ENCODE results near the gene C3orf52. TPM values are rescaled to one million over a fixed set of nuclear protein-coding genes. Genes with fewer than 3 reads are reported as not detected.

C3orf52 gene
- total RNA-seq, 4 donors from 2014 or later: 1.7 to 3.3 (median 2.6) TPM

DNA sequence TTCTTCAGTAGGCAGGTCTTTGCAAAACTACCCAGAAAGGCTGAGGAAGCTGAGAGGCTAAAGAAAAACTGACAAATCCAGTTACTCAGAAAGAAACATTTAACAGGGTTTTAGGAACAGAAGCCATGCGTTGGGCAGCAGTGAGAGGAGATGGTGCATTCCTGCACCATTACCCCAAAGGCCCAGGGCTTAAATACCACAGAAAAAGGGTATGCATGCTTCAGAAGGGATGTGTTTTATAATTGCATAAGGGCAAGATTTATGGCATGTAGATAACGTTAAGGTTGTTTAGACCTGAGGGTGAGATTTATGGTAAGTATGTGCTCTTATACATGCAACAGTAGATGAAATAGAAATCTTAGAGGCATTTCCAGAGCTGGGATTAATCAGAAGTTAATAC is 10.0 kb downstream of the C3orf52 start:
- WGBS: 71% methylated on average over 2 of the region's 2 CpGs
- H3K9me3 ChIP-seq: no peaks in the 10 kb centered on the region
- intact Hi-C loops (cut with DNase I): no loop called here
- no peaks in the 10 kb centered on the region for H3K36me3 ChIP-seq
- DNase-seq (ENCODE audit: extremely low spot score): no peak
- H3K4me1 ChIP-seq: peaks cover 0 to 16% (median 7%) of the 10 kb centered on the region in 4 donors
- no peak for TF ChIP-seq EP300 (IDR thresholded peaks at IDR 0.05)
- no peak for TF ChIP-seq POLR2AphosphoS5 (IDR thresholded peaks at IDR 0.05)
- TF ChIP-seq, protein P1, sequence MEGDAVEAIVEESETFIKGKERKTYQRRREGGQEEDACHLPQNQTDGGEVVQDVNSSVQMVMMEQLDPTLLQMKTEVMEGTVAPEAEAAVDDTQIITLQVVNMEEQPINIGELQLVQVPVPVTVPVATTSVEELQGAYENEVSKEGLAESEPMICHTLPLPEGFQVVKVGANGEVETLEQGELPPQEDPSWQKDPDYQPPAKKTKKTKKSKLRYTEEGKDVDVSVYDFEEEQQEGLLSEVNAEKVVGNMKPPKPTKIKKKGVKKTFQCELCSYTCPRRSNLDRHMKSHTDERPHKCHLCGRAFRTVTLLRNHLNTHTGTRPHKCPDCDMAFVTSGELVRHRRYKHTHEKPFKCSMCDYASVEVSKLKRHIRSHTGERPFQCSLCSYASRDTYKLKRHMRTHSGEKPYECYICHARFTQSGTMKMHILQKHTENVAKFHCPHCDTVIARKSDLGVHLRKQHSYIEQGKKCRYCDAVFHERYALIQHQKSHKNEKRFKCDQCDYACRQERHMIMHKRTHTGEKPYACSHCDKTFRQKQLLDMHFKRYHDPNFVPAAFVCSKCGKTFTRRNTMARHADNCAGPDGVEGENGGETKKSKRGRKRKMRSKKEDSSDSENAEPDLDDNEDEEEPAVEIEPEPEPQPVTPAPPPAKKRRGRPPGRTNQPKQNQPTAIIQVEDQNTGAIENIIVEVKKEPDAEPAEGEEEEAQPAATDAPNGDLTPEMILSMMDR (IDR thresholded peaks at IDR 0.05): no peak
- no peak for TF ChIP-seq POLR2A (IDR thresholded peaks at IDR 0.05; ENCODE audit: low read depth)
- H3K27ac ChIP-seq (replicated peaks in 1 of 4): no peak overlapping the region
- no peak overlapping the region for H3K4me3 ChIP-seq
- H3K27me3 ChIP-seq: no peaks in the 10 kb centered on the region

DNA sequence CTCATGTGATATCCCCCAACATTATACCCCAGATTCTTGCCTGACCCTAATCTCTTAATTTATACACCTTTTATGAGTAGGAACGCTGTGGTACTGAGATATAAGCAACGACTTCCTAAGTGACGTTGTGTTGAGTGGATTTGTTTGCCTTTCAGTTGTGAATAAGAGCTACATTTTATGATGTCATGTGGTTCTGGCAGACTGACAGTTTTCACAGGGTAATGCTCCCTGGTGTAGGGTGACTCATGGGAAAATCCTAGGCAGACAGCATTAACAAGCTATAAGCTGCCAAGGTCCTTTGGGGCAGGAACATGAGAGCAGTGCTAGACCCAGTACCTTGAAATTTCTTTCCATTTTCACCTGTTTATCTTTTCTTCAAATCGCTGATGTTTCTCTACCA is 11.2 kb downstream of the C3orf52 start:
- intact Hi-C loops (cut with DNase I): no loop called here
- 36% methylated on average over 4 of the region's 4 CpGs for WGBS

DNA sequence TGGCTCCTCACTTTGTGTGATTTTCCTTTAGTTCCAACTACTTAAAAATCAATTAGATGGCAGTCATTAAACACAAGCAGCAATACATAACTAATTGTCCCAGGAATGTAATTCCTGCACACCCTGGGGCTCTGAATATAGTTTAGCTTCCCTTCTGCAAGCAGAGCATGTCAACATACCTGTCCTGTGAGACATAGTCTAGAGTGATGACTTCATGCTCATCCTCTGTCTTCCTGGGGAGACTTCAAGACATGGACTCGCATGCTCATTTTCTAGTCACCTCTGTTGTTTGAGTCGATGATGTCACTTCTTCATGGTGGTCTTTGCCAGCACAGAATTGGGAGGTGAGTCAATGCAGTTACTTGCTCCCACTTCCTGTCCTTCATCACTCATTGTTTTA is 15.7 kb downstream of the C3orf52 start:
- no peaks in the 10 kb centered on the region for H3K27me3 ChIP-seq
- no peak overlapping the region for H3K4me3 ChIP-seq
- 86% methylated on average over 2 of the region's 2 CpGs for WGBS
- H3K4me1 ChIP-seq: peaks cover 0 to 7% (median 4%) of the 10 kb centered on the region in 4 donors
- H3K36me3 ChIP-seq: peaks cover 0 to 4% (median 0%) of the 10 kb centered on the region in 4 donors
- no peak for TF ChIP-seq EP300 (IDR thresholded peaks at IDR 0.05)
- no peak for TF ChIP-seq POLR2A (IDR thresholded peaks at IDR 0.05; ENCODE audit: low read depth)
- TF ChIP-seq, protein P1 (IDR thresholded peaks at IDR 0.05): no peak
- TF ChIP-seq POLR2AphosphoS5 (IDR thresholded peaks at IDR 0.05): no peak
- H3K27ac ChIP-seq (replicated peaks in 1 of 4): no peak overlapping the region
- no peak for DNase-seq (ENCODE audit: extremely low spot score)
- intact Hi-C loops (cut with DNase I): no loop called here
- no peaks in the 10 kb centered on the region for H3K9me3 ChIP-seq

More for the DNA sequence above, 11.2 kb downstream of the C3orf52 start:
- no peak overlapping the region for H3K4me3 ChIP-seq
- no peak overlapping the region for H3K27ac ChIP-seq (replicated peaks in 1 of 4)
- no peaks in the 10 kb centered on the region for H3K27me3 ChIP-seq
- TF ChIP-seq, protein P1 (IDR thresholded peaks at IDR 0.05): no peak
- TF ChIP-seq EP300 (IDR thresholded peaks at IDR 0.05): no peak
- TF ChIP-seq POLR2AphosphoS5 (IDR thresholded peaks at IDR 0.05): no peak
- no peak for TF ChIP-seq POLR2A (IDR thresholded peaks at IDR 0.05; ENCODE audit: low read depth)
- no peaks in the 10 kb centered on the region for H3K36me3 ChIP-seq
- peaks cover 0 to 14% (median 6%) of the 10 kb centered on the region in 4 donors for H3K4me1 ChIP-seq
- no peak for DNase-seq (ENCODE audit: extremely low spot score)
- H3K9me3 ChIP-seq: no peaks in the 10 kb centered on the region

DNA sequence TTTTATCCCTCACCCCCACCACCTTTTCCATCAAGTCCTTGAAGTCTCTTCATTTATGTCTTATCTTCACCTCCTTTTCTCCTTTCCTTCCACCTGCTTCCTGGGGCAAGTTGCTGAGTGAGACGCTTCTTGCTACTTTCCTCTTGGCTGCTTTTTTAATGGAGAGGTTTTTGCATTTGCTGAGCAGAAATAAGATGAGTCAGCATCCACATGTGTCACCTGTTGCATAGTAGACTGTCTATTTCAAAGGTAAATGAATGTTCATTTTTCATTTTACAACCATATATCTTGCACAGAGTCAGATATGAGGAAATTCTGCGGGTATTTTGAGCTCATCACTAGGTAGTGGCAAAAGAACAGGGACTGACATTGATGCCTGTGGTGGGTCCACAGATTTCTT is 18.6 kb downstream of the C3orf52 start:
- DNase-seq (ENCODE audit: extremely low spot score): no peak
- no peak for TF ChIP-seq POLR2A (IDR thresholded peaks at IDR 0.05; ENCODE audit: low read depth)
- TF ChIP-seq, protein P1 (IDR thresholded peaks at IDR 0.05): no peak
- no peak for TF ChIP-seq EP300 (IDR thresholded peaks at IDR 0.05)
- TF ChIP-seq POLR2AphosphoS5 (IDR thresholded peaks at IDR 0.05): no peak
- intact Hi-C loops (cut with DNase I): no loop called here
- WGBS: 85% methylated on average over 2 of the region's 2 CpGs
- Histone ChIP-seq H3K4me3 (no peak overlapping the region), H3K27me3 (no peaks in the 10 kb centered on the region), H3K36me3 (peaks cover 0 to 4% (median 0%) of the 10 kb centered on the region in 4 donors), H3K4me1 (no peaks in the 10 kb centered on the region), H3K27ac (replicated peaks in 1 of 4) (no peak overlapping the region), H3K9me3 (no peaks in the 10 kb centered on the region)

DNA sequence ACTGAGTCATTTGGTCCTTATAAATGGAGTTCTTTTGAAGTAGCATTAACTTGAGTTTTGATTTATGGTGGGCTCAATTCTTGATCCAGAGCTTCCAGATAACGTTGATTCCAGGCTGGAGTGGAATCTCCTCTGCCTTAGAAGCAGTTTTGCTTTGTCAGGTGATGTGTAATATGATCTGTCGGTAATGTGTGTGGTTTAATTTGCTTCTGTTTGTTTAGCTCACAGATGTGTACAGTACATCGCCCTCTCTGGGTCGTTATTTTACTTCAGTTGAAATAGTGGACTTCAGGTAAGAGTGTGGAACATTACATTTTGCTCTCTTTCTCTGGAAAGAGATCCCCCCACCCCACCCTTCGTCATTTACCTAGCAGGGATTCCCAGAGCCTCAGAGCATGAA is 23.1 kb downstream of the C3orf52 start:
- no peaks in the 10 kb centered on the region for H3K4me1 ChIP-seq
- H3K4me3 ChIP-seq: no peak overlapping the region
- no peak overlapping the region for H3K27ac ChIP-seq (replicated peaks in 1 of 4)
- H3K36me3 ChIP-seq: no peaks in the 10 kb centered on the region
- no peaks in the 10 kb centered on the region for H3K27me3 ChIP-seq
- intact Hi-C loops (cut with DNase I): no loop called here
- no peak for DNase-seq (ENCODE audit: extremely low spot score)
- H3K9me3 ChIP-seq: no peaks in the 10 kb centered on the region
- TF ChIP-seq POLR2AphosphoS5 (IDR thresholded peaks at IDR 0.05) (no peak), POLR2A (IDR thresholded peaks at IDR 0.05; ENCODE audit: low read depth) (no peak)
- WGBS: 56% methylated on average over 5 of the region's 5 CpGs

All from esophagus muscularis mucosa (tissue), 4 donors.